NCI-H1105 (cell line): ENCODE data around the gene UBE4A.

ENCODE experiments used
- DNase-seq: peaks from one replicate; lab custom pipeline; 2025; lab: John Stamatoyannopoulos, UW

UBE4A gene

DNA sequence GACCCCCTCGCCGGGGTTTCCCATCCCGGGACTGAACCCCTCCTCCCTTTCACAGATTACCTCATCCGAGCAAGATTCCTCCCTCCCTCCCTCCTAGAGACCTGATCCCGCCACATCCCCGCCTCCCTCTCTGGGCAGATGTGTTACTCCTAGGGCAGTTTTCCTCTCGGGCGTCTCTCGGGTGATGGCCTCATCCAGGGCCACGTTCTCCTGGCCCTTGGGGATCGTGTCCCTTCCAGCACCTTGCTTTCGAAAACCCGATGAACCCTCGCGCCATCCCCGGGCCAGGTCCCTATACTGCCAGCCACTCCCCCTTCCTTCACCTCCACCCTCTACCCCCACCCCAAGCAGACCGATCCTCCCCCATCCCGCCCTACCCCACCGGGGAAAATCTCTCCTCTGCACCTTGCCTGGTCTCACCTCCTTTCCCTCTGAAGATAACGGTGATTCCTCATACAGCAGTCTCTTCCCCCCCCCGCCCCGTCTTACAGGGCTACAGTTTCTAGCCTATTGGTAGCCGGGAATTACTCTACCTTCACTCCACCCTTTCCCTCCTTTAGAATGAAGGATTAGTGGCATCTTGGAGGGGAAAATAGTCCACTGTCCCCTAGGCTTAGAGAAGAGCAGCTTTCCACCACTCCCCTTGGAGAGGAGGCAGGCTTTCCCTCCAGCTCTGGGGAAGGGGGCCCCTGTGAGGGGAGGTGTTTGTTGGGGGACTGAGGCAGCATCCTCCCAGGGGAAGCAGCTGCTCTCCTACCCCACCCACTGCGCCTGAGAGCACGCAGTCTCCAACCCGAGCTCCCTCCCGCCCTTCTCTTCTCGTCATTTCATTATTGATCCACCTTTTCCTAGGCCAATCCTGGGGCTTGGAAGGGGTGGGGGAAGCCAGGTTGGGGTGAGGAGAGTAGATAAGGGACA is 78.1 kb downstream of the UBE4A start:
- DNase-seq = peak; percentile 83

DNA sequence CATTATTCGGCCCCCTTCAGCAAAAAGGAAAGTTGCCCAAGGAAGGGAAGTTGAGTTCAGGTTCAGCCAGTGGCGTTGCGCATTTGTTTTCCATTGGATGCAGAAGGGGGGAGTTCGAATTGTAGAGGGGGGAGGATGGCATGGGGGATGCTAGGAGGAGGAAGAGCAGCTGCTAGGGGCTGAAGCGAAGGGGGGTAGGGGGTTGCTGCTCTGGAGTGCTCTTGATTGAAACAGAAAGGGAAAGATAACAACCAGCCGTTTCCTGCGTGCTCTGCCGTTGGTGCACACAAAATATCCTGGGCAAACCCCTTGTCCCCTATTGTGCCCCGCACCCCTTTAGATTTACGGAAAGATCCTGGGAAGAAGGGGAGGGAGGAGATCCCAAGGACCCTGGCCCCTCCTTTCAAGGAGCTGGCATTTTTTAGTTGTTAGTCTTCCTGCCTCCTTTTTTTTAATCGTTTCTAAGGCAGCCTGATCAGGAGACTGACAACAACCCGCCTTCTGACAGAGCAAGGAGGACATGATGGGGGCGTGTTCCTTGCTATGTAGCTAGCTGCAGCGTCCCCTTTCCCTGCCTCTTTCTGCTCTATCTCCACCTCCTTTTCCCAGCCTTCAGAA is 79.0 kb downstream of the UBE4A start:
- peak; percentile 75 for DNase-seq

- no peak for DNase-seq
These were observed 80.2 kb downstream of the UBE4A start for GRCh38 chr11:118439646-118440045.

DNA sequence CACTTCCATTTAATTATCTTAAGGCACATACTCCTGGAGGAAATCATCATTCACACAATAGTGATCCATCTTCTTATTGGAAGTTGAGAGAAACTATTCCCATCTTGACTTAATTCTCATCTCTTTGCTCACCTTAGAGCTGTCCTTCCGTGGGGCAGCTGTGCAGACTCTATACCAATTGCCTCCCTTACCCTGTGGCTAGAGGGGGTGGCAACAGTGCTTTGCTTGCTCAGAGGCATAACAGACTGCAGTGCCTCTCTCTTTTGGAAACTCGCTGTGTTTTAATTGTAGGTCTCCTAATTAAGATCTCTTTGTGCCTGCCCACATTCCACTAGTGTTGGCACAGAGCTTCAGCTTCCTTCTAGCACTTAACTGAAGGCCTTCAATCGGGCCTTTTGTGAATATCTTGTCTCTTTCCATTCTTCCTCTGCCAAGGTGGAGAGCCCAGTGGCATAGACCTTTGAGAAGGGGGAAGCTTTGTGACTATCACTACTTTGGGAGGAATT is 82.4 kb downstream of the UBE4A start:
- no peak for DNase-seq

DNA sequence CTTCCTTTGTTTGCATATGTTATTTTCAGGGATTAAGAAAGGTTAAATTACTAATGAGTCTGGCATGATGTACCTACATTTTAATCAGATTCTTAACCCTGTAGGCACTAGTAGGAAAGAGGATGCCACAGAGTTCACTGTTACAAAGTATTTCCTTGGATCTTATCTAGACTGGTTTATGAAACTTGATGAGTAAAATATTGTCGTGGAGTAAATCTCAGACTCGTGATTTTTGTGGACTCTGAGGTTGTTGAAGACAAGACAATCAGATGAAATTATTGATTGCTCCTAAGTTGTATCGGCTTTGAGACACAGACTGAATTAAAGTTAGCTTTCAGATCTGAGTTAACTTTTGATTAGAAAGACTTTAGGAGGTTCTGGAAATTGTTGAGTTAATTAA is 82.9 kb downstream of the UBE4A start:
- DNase-seq = no peak

DNA sequence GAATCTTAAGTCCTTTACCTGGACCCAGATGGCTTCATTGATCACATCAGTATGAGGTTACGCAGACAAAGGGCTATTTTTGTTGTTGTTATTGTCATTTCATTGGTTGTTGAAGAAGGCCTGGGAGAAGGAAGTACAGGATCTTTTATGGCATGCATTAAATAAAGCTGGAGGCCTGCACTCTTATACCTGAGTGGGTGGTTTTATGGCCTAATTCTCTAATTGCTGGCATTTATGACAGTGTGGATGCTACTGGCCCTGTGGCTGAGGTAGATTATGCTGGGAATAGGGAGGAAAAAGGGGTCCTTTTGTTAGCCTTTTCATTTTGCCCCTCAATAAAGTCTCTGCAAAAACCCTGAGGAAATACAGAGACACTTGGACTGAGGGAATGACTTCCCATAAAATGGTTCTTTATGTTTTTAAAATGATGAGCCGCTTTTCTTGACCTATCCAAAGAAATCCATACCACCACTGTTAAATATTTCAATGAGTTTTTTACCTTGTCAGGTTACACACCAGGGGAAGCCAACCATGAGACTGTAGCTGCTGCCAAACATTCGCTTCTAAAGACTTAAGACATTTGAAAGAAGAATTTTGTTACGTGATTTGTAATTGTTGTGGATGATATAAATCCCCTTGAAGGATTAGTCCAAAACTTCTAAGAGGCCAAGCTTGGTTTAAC is 83.6 kb downstream of the UBE4A start:
- no peak for DNase-seq

DNA sequence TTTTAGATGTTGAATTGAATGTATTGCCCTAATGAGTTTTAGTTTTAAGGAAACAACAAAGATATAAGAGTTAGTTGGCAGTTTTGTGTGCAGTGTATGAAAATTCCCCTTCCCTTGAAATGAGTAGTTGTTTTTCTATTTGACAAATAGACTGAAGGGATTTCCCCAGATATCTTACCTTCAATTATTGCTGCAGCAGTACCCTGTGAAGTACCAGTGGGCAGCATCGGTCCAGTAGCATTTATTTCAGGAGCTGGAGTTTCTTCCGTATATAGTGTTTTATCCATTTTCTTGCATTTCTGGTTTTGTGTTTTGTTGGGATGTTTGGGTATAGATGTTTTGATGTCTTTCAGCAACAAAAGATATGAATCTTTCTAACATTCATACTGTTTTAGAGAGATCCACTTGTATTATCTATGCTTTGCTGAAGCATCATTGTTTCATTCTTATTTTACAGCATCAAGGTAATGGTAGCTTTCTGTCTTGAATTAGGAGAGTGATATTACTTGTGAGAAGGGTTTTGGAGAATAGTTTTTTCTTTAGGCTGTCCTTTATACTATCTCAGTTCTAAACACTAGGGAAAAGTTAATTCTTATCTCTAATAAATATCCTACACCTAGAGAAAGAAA is 84.3 kb downstream of the UBE4A start:
- DNase-seq = no peak

- no peak for DNase-seq
These were observed 88.0 kb downstream of the UBE4A start for GRCh38 chr11:118447423-118447822.

DNA sequence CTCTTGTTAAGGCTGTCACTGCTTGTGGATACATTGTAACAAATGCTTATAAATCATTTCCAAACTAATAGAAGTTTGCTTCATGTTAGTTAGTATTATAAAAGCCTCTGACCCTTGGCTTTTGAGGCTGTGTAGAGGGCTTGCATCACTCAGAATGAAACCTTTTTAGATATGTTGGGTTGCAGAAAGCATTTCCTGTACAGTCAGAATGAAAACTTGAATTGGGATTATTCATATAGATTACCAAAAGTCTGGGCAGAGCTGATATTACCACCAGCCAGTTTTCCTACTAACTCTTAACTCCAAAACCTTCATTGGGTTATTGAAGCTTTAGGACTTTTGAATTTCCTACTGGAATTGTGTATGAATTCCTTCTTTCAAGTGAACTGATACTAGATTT is 88.9 kb downstream of the UBE4A start:
- no peak for DNase-seq
